ENCODE measurements around the gene LRRC4C. TPM values are rescaled to one million over a fixed set of nuclear protein-coding genes. Genes with fewer than 3 reads are reported as not detected.

Gene LRRC4C
- total RNA-seq, 1 experiment from 2014 or later = not detected

- Mint-ChIP-seq H3K9me3 (ENCODE audit: low read depth, unreplicated experiment) (peaks cover 12% of the 10 kb centered on the region), H3K4me1 (ENCODE audit: low read depth, unreplicated experiment) (no peaks in the 10 kb centered on the region), H3K4me3 (ENCODE audit: low read depth, unreplicated experiment) (no peak overlapping the region), H3K27me3 (ENCODE audit: unreplicated experiment) (no peaks in the 10 kb centered on the region), H3K36me3 (ENCODE audit: insufficient read depth, unreplicated experiment) (no peaks in the 10 kb centered on the region), H3K27ac (ENCODE audit: unreplicated experiment) (no peak overlapping the region)
- DNase-seq = no peak
- TF ChIP-seq CTCF (IDR thresholded peaks at IDR 0.05; ENCODE audit: unreplicated experiment) = no peak
- intact Hi-C loops (cut with micrococcal nuclease; ENCODE audit: unreplicated experiment) = no loop called here
- CTCF ChIA-PET = no interaction called here
- BruUV-seq (replicated peaks) = no TSS peak
Observed at GRCh38 chr11:41334007-41334933, 125.2 kb downstream of the LRRC4C start.

DNA sequence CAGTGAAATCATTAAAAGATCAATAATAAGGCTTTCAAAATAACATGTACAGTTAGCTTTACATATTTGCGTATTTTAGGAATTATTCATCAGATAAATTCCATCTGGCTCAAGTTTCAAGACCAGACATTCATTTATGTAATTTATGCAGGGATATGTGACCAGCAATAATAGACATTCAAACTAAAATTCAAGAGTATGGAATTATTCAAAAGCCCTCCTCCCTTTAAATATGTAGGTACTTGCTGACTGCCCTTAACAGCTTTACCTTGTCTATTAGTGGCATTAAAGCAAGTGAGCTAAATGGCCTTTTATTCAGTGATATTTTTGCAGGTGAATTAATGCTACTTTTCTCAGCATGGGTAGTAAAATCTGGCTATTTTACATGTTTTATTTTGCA lies 126.1 kb downstream of the LRRC4C start:
- H3K9me3 Mint-ChIP-seq (ENCODE audit: low read depth, unreplicated experiment) = peaks cover 18% of the 10 kb centered on the region
- H3K27me3 Mint-ChIP-seq (ENCODE audit: unreplicated experiment) = no peaks in the 10 kb centered on the region
- H3K27ac Mint-ChIP-seq (ENCODE audit: unreplicated experiment) = no peak overlapping the region
- BruUV-seq (replicated peaks) = no TSS peak
- no peak for DNase-seq
- intact Hi-C loops (cut with micrococcal nuclease; ENCODE audit: unreplicated experiment) = no loop called here
- TF ChIP-seq CTCF (IDR thresholded peaks at IDR 0.05; ENCODE audit: unreplicated experiment) = no peak
- H3K4me3 Mint-ChIP-seq (ENCODE audit: low read depth, unreplicated experiment) = no peak overlapping the region
- CTCF ChIA-PET = no interaction called here
- no peaks in the 10 kb centered on the region for H3K36me3 Mint-ChIP-seq (ENCODE audit: insufficient read depth, unreplicated experiment)
- no peaks in the 10 kb centered on the region for H3K4me1 Mint-ChIP-seq (ENCODE audit: low read depth, unreplicated experiment)

DNA sequence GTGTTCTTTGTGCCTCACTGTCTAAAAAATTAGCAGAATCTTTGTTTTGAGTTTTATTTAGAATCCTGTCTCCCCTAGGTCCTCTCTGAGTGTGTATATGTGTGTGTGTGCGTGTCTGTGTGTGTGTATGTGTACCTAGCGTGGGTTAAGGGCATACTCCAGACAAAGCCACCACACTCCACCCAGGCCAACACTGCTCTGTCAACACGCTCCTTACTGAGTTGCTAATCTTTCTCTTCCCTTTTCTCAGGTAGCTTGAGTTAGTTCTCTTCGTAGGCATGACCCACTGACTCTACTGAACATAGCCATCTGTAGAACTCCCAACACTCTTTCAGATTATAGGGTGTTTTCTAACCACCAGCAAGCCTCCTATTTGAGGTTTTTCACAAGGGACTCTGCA lies 131.1 kb downstream of the LRRC4C start:
- intact Hi-C loops (cut with micrococcal nuclease; ENCODE audit: unreplicated experiment) = no loop called here
- BruUV-seq (replicated peaks) = no TSS peak
- DNase-seq = no peak
- Mint-ChIP-seq H3K36me3 (ENCODE audit: insufficient read depth, unreplicated experiment) (no peaks in the 10 kb centered on the region), H3K4me3 (ENCODE audit: low read depth, unreplicated experiment) (no peak overlapping the region), H3K9me3 (ENCODE audit: low read depth, unreplicated experiment) (peaks cover 25% of the 10 kb centered on the region), H3K27me3 (ENCODE audit: unreplicated experiment) (no peaks in the 10 kb centered on the region), H3K4me1 (ENCODE audit: low read depth, unreplicated experiment) (no peaks in the 10 kb centered on the region), H3K27ac (ENCODE audit: unreplicated experiment) (no peak overlapping the region)
- no peak for TF ChIP-seq CTCF (IDR thresholded peaks at IDR 0.05; ENCODE audit: unreplicated experiment)
- CTCF ChIA-PET = no interaction called here

GRCh38 chr11:41323446-41323845 lies 136.0 kb downstream of the LRRC4C start:
- no peak overlapping the region for H3K27ac Mint-ChIP-seq (ENCODE audit: unreplicated experiment)
- H3K36me3 Mint-ChIP-seq (ENCODE audit: insufficient read depth, unreplicated experiment) = no peaks in the 10 kb centered on the region
- no peak for DNase-seq
- intact Hi-C loops (cut with micrococcal nuclease; ENCODE audit: unreplicated experiment) = no loop called here
- CTCF ChIA-PET = no interaction called here
- BruUV-seq (replicated peaks) = no TSS peak
- H3K4me3 Mint-ChIP-seq (ENCODE audit: low read depth, unreplicated experiment) = no peak overlapping the region
- H3K4me1 Mint-ChIP-seq (ENCODE audit: low read depth, unreplicated experiment) = no peaks in the 10 kb centered on the region
- no peak for TF ChIP-seq CTCF (IDR thresholded peaks at IDR 0.05; ENCODE audit: unreplicated experiment)
- H3K9me3 Mint-ChIP-seq (ENCODE audit: low read depth, unreplicated experiment) = peaks cover 22% of the 10 kb centered on the region
- no peaks in the 10 kb centered on the region for H3K27me3 Mint-ChIP-seq (ENCODE audit: unreplicated experiment)
